CD4-positive, alpha-beta T cell (primary cell): ENCODE results near the gene MRS2. TPM values are rescaled to one million over a fixed set of nuclear protein-coding genes. Genes with fewer than 3 reads are reported as not detected.
"Not testable (repeated sequence)": the region's sequence is repeated elsewhere in the genome, so short reads cannot be mapped to it uniquely, and the experiment has no call there.

Source experiments
- ATAC-seq: fragments of 200-7000 bp; cut with Tn5 transposase; one replicate; pipeline ENCODE4 v1.10.0; 2022; ENCODE audit warnings: mild to moderate bottlenecking; ENCODE audit not compliant: poor library complexity
- CTCF ChIA-PET: fragments of 350-600 bp; sonication (Branson Sonifier 250); formaldehyde crosslinking; loops from one replicate; lab custom pipeline; 2021; ENCODE audit warnings: antibody characterized with exemption, inconsistent platforms; lab: Charles Lee
- POLR2A ChIA-PET: fragments of 350-600 bp; sonication (Branson Sonifier 250); formaldehyde crosslinking; loops from one replicate; lab custom pipeline; 2021; ENCODE audit warnings: antibody characterized with exemption, inconsistent platforms; lab: Charles Lee
- DNase-seq, 14 experiments: peaks; one replicate each; pipeline ENCODE4 v3.0.0-alpha.2; 2013 to 2020; ENCODE audit warnings: mixed read lengths in 2 of 14
- H3K27ac ChIP-seq, 2 donors: one replicate each; pipeline versions ENCODE4 v1.5.1 to v1.7.0; 2013; ENCODE audit warnings: low read length in 2 of 2, low read depth in 1 of 2, mild to moderate bottlenecking in 1 of 2
- H3K27me3 ChIP-seq, 2 experiments: 1 replicate in 1 of 2; 2 replicates in 1 of 2; pipeline versions ENCODE4 v1.6.1 to v1.7.0; 2013; ENCODE audit warnings: low read length in 2 of 2, control low read depth in 1 of 2, mild to moderate bottlenecking in 1 of 2, moderate library complexity in 1 of 2; ENCODE audit not compliant: insufficient read depth in 2 of 2, control insufficient read depth in 1 of 2
- H3K36me3 ChIP-seq: one replicate; pipeline ENCODE4 v1.6.1; 2013; ENCODE audit warnings: low read length, control low read depth; ENCODE audit not compliant: insufficient read depth
- H3K4me1 ChIP-seq: one replicate; pipeline ENCODE4 v1.6.1; 2013; ENCODE audit warnings: low read length, control low read depth; ENCODE audit not compliant: insufficient read depth
- H3K4me3 ChIP-seq: one replicate; pipeline ENCODE4 v1.5.1; 2013; ENCODE audit warnings: mild to moderate bottlenecking, low read length, moderate library complexity
- H3K9me3 ChIP-seq, 2 experiments: 1 replicate in 1 of 2; 2 replicates in 1 of 2; pipeline versions ENCODE4 v1.6.1 to v1.7.0; 2013; ENCODE audit warnings: low read length in 2 of 2, mild to moderate bottlenecking in 2 of 2, control low read depth in 1 of 2, moderate library complexity in 1 of 2; ENCODE audit not compliant: control insufficient read depth in 1 of 2, insufficient read depth in 1 of 2
- H3K27ac Mint-ChIP-seq: one replicate; pipeline ENCODE4 v1.8.0; 2020; ENCODE audit warnings: mixed read lengths
- H3K27me3 Mint-ChIP-seq: one replicate; pipeline ENCODE4 v1.8.0; 2021; ENCODE audit warnings: mixed read lengths
- H3K36me3 Mint-ChIP-seq: one replicate; pipeline ENCODE4 v1.8.0; 2021; ENCODE audit warnings: low read depth, mixed read lengths
- H3K4me1 Mint-ChIP-seq: one replicate; pipeline ENCODE4 v1.8.0; 2021; ENCODE audit warnings: low read depth, mixed read lengths
- H3K4me3 Mint-ChIP-seq: one replicate; pipeline ENCODE4 v1.8.0; 2020; ENCODE audit warnings: mild to moderate bottlenecking, mixed read lengths
- H3K9me3 Mint-ChIP-seq: one replicate; pipeline ENCODE4 v1.8.0; 2020; ENCODE audit warnings: mixed read lengths
- CTCF ChIP-seq: fragments of 200-600 bp; IDR thresholded peaks from one replicate; pipeline ENCODE4 v1.8.0; 2022; ENCODE audit warnings: antibody characterized with exemption, mild to moderate bottlenecking
- intact Hi-C, 2 experiments: fragments of 100-400 bp; cut with DNase I in 1 of 2; cut with micrococcal nuclease in 1 of 2; formaldehyde crosslinking; loops; one replicate each; pipeline versions ENCODE4 v1.15.1 to v1.9.0; 2023 to 2025; cut with DNase I, micrococcal nuclease
- total RNA-seq, 174 experiments: library from RNA in 2 of 174; stranded (reverse) in 2 of 174; gene quantifications; one replicate each; pipeline ENCODE4 v1.2.3 and lab custom pipeline; 2021 to 2026

The MRS2 gene
- total RNA-seq, 2 experiments from 2014 or later: 3.7 to 4.6 TPM

- Mint-ChIP-seq H3K27ac (no peak overlapping the region), H3K4me1 (peaks cover 4% of the 10 kb centered on the region), H3K9me3 (no peaks in the 10 kb centered on the region), H3K27me3 (no peaks in the 10 kb centered on the region), H3K36me3 (peaks cover 70% of the 10 kb centered on the region), H3K4me3 (no peak overlapping the region)
- no peak overlapping the region for H3K4me3 ChIP-seq
- no peak for TF ChIP-seq CTCF
- no peak for ATAC-seq
- no peak for DNase-seq
- peaks cover 64% of the 10 kb centered on the region for H3K36me3 ChIP-seq
- intact Hi-C loops: no loop called here
- ChIA-PET POLR2A (no interaction called here), CTCF (no interaction called here)
- no peaks in the 10 kb centered on the region for H3K4me1 ChIP-seq
- no peaks in the 10 kb centered on the region for H3K27me3 ChIP-seq
- H3K27ac ChIP-seq: no peak overlapping the region
- H3K9me3 ChIP-seq: no peaks in the 10 kb centered on the region
These were observed 7.9 kb downstream of the MRS2 start for GRCh38 chr6:24410622-24411021.

GRCh38 chr6:24412294-24412693 lies 9.6 kb downstream of the MRS2 start:
- CTCF ChIA-PET: no interaction called here
- peak overlapping the region; percentile 52 for H3K27ac Mint-ChIP-seq
- H3K9me3 Mint-ChIP-seq: no peaks in the 10 kb centered on the region

GRCh38 chr6:24414531-24414930 lies 11.8 kb downstream of the MRS2 start:
- ATAC-seq, POLR2A ChIA-PET: not testable (repeated sequence)
- peaks cover 78% of the 10 kb centered on the region for H3K36me3 ChIP-seq

More at GRCh38 chr6:24412294-24412693, 9.6 kb downstream of the MRS2 start:
- intact Hi-C loops: no loop called here
- Mint-ChIP-seq H3K4me1 (no peaks in the 10 kb centered on the region), H3K36me3 (peaks cover 79% of the 10 kb centered on the region), H3K27me3 (no peaks in the 10 kb centered on the region), H3K4me3 (no peak overlapping the region)
- ATAC-seq: no peak
- TF ChIP-seq CTCF: no peak
- Histone ChIP-seq H3K4me1 (no peaks in the 10 kb centered on the region), H3K27ac (no peak overlapping the region), H3K27me3 (no peaks in the 10 kb centered on the region), H3K36me3 (peaks cover 79% of the 10 kb centered on the region), H3K9me3 (no peaks in the 10 kb centered on the region), H3K4me3 (no peak overlapping the region)
- POLR2A ChIA-PET: no interaction called here
- no peak for DNase-seq

GRCh38 chr6:24415753-24416152 lies 13.0 kb downstream of the MRS2 start:
- peaks cover 80% of the 10 kb centered on the region for H3K36me3 ChIP-seq
- Mint-ChIP-seq H3K27ac (no peak overlapping the region), H3K4me3 (no peak overlapping the region), H3K36me3 (peaks cover 79% of the 10 kb centered on the region), H3K27me3 (no peaks in the 10 kb centered on the region), H3K4me1 (no peaks in the 10 kb centered on the region), H3K9me3 (no peaks in the 10 kb centered on the region)
- intact Hi-C loops: no loop called here
- H3K27me3 ChIP-seq: no peaks in the 10 kb centered on the region
- DNase-seq (no peak), ATAC-seq (no peak)
- H3K9me3 ChIP-seq: no peaks in the 10 kb centered on the region
- H3K27ac ChIP-seq: no peak overlapping the region
- no peak overlapping the region for H3K4me3 ChIP-seq
- CTCF ChIA-PET: no interaction called here
- TF ChIP-seq CTCF: no peak
- POLR2A ChIA-PET: no interaction called here
- H3K4me1 ChIP-seq: no peaks in the 10 kb centered on the region

More at GRCh38 chr6:24414531-24414930, 11.8 kb downstream of the MRS2 start:
- intact Hi-C loops, CTCF ChIA-PET, H3K27me3 Mint-ChIP-seq, H3K4me1 ChIP-seq, H3K27me3 ChIP-seq, DNase-seq, H3K9me3 ChIP-seq, H3K9me3 Mint-ChIP-seq, H3K27ac Mint-ChIP-seq, H3K4me1 Mint-ChIP-seq, H3K4me3 ChIP-seq, H3K27ac ChIP-seq, H3K4me3 Mint-ChIP-seq: not testable (repeated sequence)
- H3K36me3 Mint-ChIP-seq: peaks cover 75% of the 10 kb centered on the region
